Measurements from ENCODE around the gene CXCR6. TPM values are rescaled to one million over a fixed set of nuclear protein-coding genes. Genes with fewer than 3 reads are reported as not detected.

CXCR6 gene
- total and polyA plus RNA-seq, 2 of the 8 experiments (the other 6 are each of a cell fraction or from before 2014, with no cell fraction given) = not detected

DNA sequence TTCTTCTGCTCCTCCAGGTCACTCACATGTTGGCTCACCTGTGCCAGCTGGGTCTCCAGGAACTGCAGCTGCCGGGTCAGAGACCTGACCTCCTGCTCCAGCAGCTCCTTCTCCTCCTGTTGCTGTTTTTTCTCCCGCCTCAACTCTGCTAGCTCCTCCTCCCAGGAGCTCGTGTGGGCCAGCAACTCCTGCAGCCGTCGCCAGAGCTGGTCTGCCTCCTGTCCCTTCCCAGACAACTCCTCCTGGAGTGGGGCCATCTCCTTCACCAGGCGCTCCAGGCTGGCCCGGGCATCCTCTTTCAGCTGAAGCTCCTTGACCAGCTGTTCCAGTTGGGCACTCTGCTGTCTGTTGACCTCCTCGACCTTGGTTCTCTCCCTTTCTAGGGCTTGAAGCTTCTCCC, 24.5 kb downstream of the CXCR6 start (continued):
- TF ChIP-seq RNF2 (IDR thresholded peaks at IDR 0.05; ENCODE audit: borderline replicate concordance, low read depth, low read length, missing control alignments, poor library complexity, severe bottlenecking) = no peak
- TF ChIP-seq, protein P1, sequence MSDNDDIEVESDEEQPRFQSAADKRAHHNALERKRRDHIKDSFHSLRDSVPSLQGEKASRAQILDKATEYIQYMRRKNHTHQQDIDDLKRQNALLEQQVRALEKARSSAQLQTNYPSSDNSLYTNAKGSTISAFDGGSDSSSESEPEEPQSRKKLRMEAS (IDR thresholded peaks at IDR 0.05) = no peak
- no peak for TF ChIP-seq GABPA (IDR thresholded peaks at IDR 0.05; ENCODE audit: borderline replicate concordance, insufficient read depth, low read length)
